Measurements from ENCODE around the gene CWC15. TPM values are rescaled to one million over a fixed set of nuclear protein-coding genes. Genes with fewer than 3 reads are reported as not detected.
A peak's percentile ranks its signal among the peaks of the same experiment; 100 is the strongest.
"Not testable (repeated sequence)": the region's sequence is repeated elsewhere in the genome, so short reads cannot be mapped to it uniquely, and the experiment has no call there.

The CWC15 gene
- total RNA-seq, 2 experiments from 2014 or later, result 73.1 to 77.2 TPM

GRCh38 chr11:94924612-94925011 is 48.7 kb downstream of the CWC15 start:
- Mint-ChIP-seq H3K4me3 (no peak overlapping the region), H3K27me3 (no peaks in the 10 kb centered on the region), H3K27ac (peak overlapping the region; percentile 91), H3K9me3 (peaks cover 17% of the 10 kb centered on the region), H3K4me1 (peaks cover 42% of the 10 kb centered on the region), H3K36me3 (ENCODE audit: low read depth) (peaks cover 15% of the 10 kb centered on the region)
- POLR2A ChIA-PET, result interaction anchor here (1.7 kb wide), 1 partner anchor 49 kb away, joined by 4 read pairs; the partner anchor contains the start of genes CWC15 and KDM4D
- DNase-seq, result peak; percentile 35
- CTCF ChIA-PET, result interaction anchor here (0.7 to 0.9 kb wide), 2 partner anchors 18 to 45 kb away, joined by 3 read pairs; no protein-coding TSS in a partner anchor

- Mint-ChIP-seq H3K4me1 (peaks cover 42% of the 10 kb centered on the region), H3K4me3 (no peak overlapping the region), H3K27me3 (no peaks in the 10 kb centered on the region), H3K36me3 (ENCODE audit: low read depth) (peaks cover 15% of the 10 kb centered on the region), H3K27ac (peak overlapping the region; percentile 91), H3K9me3 (peaks cover 17% of the 10 kb centered on the region)
- POLR2A ChIA-PET, result interaction anchor here (1.7 kb wide), 1 partner anchor 49 kb away, joined by 4 read pairs; the partner anchor contains the start of genes CWC15 and KDM4D
- CTCF ChIA-PET, result interaction anchor here (0.9 kb wide), 1 partner anchor 45 kb away, joined by 3 read pairs; no protein-coding TSS in a partner anchor
- DNase-seq, result no peak
Measured at GRCh38 chr11:94924171-94924572, 49.2 kb downstream of the CWC15 start.

- no peak overlapping the region for H3K4me3 Mint-ChIP-seq
- H3K9me3 Mint-ChIP-seq, result peaks cover 17% of the 10 kb centered on the region
- CTCF ChIA-PET, result no interaction called here
- no peak for DNase-seq
- H3K27me3 Mint-ChIP-seq, result no peaks in the 10 kb centered on the region
- peaks cover 31% of the 10 kb centered on the region for H3K4me1 Mint-ChIP-seq
- POLR2A ChIA-PET, result no interaction called here
- peaks cover 15% of the 10 kb centered on the region for H3K36me3 Mint-ChIP-seq (ENCODE audit: low read depth)
- H3K27ac Mint-ChIP-seq, result no peak overlapping the region
Measured at GRCh38 chr11:94923004-94923334, 50.4 kb downstream of the CWC15 start.

GRCh38 chr11:94922321-94923003 is 50.9 kb downstream of the CWC15 start:
- Mint-ChIP-seq H3K36me3 (ENCODE audit: low read depth) (peaks cover 15% of the 10 kb centered on the region), H3K4me1 (peaks cover 31% of the 10 kb centered on the region), H3K4me3 (no peak overlapping the region), H3K27ac (no peak overlapping the region), H3K9me3 (peaks cover 17% of the 10 kb centered on the region), H3K27me3 (no peaks in the 10 kb centered on the region)
- CTCF ChIA-PET, result no interaction called here
- POLR2A ChIA-PET, result no interaction called here
- no peak for DNase-seq

DNA sequence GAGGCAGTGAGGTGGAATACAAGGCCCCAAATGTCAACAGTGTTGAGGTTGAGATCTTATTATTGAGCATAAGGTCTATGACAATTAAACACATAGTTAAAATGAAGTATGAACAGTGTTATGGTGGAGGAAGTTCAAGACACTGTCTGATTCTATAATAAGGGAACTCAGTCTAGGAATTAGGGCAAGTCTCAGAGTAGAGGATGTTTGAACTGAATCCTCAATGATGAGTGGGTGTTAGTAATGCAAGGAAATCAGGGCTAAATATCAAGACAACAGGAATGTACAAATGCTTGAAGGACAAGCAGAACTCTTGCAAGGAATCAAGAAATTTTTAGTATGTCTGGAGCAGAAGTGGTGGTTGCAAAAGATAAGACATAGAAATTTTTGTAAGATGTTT is 53.0 kb downstream of the CWC15 start:
- Mint-ChIP-seq H3K27ac (no peak overlapping the region), H3K4me3 (no peak overlapping the region), H3K36me3 (ENCODE audit: low read depth) (peaks cover 7% of the 10 kb centered on the region), H3K9me3 (peaks cover 6% of the 10 kb centered on the region), H3K4me1 (peaks cover 17% of the 10 kb centered on the region), H3K27me3 (no peaks in the 10 kb centered on the region)
- POLR2A ChIA-PET, result no interaction called here
- no peak for DNase-seq
- CTCF ChIA-PET, result interaction anchor here (0.7 kb wide), 1 partner anchor 10 kb away, joined by 3 read pairs; no protein-coding TSS in a partner anchor

DNA sequence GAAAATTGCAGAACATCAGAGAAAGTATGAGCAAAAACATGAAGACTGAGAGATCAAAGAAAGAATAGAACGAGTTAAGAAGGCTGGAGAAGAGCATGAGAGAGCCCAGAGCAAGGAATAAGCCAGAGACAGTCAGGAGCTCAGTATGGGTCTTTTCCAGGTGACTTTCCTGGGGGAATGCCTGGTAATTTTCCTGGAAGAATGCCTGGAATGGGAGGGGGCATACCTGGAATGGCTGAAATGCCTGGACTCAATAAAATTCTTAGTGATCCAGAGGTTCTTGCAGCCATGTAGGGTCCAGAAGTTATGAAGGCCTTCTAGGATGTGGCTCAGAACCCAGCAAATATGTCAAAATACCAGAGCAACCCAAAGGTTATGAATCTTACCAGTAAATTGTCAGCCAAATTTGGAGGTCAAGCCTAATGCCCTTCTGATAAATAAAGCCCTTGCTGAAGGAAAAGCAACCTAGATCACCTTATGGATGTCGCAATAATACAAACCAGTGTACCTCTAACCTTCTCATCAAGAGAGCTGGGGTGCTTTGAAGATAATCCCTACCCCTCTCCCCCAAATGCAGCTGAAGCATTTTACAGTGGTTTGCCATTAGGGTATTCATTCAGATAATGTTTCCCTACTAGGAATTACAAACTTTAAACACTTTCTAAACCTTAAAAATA is 59.5 kb downstream of the CWC15 start:
- H3K4me1 Mint-ChIP-seq; H3K4me3 Mint-ChIP-seq; H3K27me3 Mint-ChIP-seq; H3K27ac Mint-ChIP-seq; H3K36me3 Mint-ChIP-seq (ENCODE audit: low read depth); POLR2A ChIA-PET; CTCF ChIA-PET; DNase-seq; H3K9me3 Mint-ChIP-seq: not testable (repeated sequence)

- ChIA-PET CTCF (no interaction called here), POLR2A (no interaction called here)
- Mint-ChIP-seq H3K36me3 (ENCODE audit: low read depth) (no peaks in the 10 kb centered on the region), H3K27ac (no peak overlapping the region), H3K9me3 (no peaks in the 10 kb centered on the region), H3K4me1 (no peaks in the 10 kb centered on the region), H3K27me3 (no peaks in the 10 kb centered on the region), H3K4me3 (no peak overlapping the region)
- DNase-seq, result no peak
Measured at GRCh38 chr11:94912806-94913205, 60.5 kb downstream of the CWC15 start.

Other genes starting within 250 kb of the CWC15 start
- gene AMOTL1, start 205.2 kb downstream of the CWC15 start, total RNA-seq, result 1 to 10 TPM; 3.1 to 4.0 TPM
- 1 to 10 TPM in 1 of 2 experiments, under 1 TPM in 1; 0.84 to 1.0 TPM for gene KDM4D, start 153 bp upstream of the CWC15 start, total RNA-seq
- not detected for gene KDM4E, start 51.7 kb upstream of the CWC15 start, total RNA-seq
- not detected for gene KDM4F, start 75.9 kb upstream of the CWC15 start, total RNA-seq
- 10 to 100 TPM; 31.5 to 37.2 TPM for gene SRSF8, start 93.4 kb upstream of the CWC15 start, total RNA-seq
- 10 to 100 TPM; 15.8 to 16.8 TPM for gene ENDOD1, start 116.3 kb upstream of the CWC15 start, total RNA-seq

Data from activated CD4-positive, alpha-beta T cell treated with anti-CD3 and anti-CD28 coated beads, Interleukin-2, amount 10 ng/mL, durations not matched to agents 7 days and 5 days (primary cell).